ENCODE results near the gene TMEM204.

TMEM204 gene

GRCh38 chr16:1499756-1500464 lies 33.6 kb upstream of the TMEM204 start:
- no peak for DNase-seq (ENCODE audit: low spot score)
- in situ Hi-C loops (cut with MboI; ENCODE audit: low sequenced_read_pairs, unreplicated experiment): no loop called here
- TF ChIP-seq, protein P1, sequence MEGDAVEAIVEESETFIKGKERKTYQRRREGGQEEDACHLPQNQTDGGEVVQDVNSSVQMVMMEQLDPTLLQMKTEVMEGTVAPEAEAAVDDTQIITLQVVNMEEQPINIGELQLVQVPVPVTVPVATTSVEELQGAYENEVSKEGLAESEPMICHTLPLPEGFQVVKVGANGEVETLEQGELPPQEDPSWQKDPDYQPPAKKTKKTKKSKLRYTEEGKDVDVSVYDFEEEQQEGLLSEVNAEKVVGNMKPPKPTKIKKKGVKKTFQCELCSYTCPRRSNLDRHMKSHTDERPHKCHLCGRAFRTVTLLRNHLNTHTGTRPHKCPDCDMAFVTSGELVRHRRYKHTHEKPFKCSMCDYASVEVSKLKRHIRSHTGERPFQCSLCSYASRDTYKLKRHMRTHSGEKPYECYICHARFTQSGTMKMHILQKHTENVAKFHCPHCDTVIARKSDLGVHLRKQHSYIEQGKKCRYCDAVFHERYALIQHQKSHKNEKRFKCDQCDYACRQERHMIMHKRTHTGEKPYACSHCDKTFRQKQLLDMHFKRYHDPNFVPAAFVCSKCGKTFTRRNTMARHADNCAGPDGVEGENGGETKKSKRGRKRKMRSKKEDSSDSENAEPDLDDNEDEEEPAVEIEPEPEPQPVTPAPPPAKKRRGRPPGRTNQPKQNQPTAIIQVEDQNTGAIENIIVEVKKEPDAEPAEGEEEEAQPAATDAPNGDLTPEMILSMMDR (IDR thresholded peaks at IDR 0.05; ENCODE audit: borderline replicate concordance, control extremely low read depth, extremely low read depth, insufficient read depth, missing control alignments): no peak

DNA sequence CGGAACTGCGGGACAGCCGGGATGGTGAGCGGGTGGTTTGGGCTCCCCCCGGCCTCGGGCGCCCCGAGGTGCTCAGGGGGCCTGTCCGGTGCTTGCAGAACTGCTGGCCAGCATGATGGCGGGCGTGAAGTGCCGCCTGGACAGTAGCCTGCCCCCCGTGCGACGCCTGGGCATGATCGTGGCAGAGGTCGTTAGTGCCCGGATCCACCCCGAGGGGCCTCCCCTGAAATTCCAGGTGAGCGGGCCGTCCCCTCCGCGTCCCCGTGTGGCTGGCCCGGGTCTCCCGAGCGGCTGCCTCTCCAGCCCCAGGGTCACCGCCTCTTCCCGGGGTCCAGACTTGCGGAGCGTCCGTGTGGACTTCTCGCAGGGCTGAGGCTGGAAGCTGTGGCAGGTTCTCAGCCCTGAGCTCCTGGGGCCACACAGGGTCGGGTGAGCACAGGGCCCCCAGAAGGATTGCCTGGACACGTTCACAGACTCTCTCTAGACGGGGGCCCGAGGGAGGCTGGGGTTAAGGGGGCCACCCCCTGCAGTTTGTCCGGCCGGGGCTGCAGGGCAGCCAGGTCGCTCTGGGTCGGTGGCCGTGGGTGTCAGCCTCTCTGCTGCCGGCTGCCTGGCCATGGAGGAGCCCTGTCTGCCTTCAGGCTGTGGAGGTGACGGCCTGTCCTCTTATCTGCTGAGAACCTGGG lies 32.9 kb upstream of the TMEM204 start:
- in situ Hi-C loops (cut with MboI; ENCODE audit: low sequenced_read_pairs, unreplicated experiment): no loop called here
- no peak for DNase-seq (ENCODE audit: low spot score)
- TF ChIP-seq, protein P1 (IDR thresholded peaks at IDR 0.05; ENCODE audit: borderline replicate concordance, control extremely low read depth, extremely low read depth, insufficient read depth, missing control alignments): no peak

DNA sequence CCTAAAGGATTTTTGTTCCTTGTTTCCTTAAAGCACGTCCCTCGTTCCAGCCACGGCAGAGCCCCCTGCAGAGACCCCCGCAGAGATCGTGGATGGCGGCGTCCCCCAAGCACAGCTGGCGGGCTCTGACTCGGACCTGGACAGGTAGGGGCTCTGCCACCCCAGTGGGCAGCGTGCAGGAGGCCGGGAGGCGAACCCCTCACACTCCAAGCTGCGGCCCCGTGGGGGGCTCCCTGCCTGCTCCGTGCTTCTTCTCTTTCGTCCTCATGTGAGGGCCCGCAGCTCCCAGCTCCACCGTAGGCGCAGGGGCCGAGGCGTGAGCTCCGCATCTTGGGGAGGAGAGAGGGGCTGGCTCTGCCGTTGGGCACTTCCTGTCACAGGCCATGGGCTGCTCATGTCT lies 31.8 kb upstream of the TMEM204 start:
- in situ Hi-C loops (cut with MboI; ENCODE audit: low sequenced_read_pairs, unreplicated experiment): no loop called here
- DNase-seq (ENCODE audit: low spot score): no peak
- TF ChIP-seq, protein P1 (IDR thresholded peaks at IDR 0.05; ENCODE audit: borderline replicate concordance, control extremely low read depth, extremely low read depth, insufficient read depth, missing control alignments): no peak

GRCh38 chr16:1502092-1503004 lies 31.1 kb upstream of the TMEM204 start:
- DNase-seq (ENCODE audit: low spot score): no peak

DNA sequence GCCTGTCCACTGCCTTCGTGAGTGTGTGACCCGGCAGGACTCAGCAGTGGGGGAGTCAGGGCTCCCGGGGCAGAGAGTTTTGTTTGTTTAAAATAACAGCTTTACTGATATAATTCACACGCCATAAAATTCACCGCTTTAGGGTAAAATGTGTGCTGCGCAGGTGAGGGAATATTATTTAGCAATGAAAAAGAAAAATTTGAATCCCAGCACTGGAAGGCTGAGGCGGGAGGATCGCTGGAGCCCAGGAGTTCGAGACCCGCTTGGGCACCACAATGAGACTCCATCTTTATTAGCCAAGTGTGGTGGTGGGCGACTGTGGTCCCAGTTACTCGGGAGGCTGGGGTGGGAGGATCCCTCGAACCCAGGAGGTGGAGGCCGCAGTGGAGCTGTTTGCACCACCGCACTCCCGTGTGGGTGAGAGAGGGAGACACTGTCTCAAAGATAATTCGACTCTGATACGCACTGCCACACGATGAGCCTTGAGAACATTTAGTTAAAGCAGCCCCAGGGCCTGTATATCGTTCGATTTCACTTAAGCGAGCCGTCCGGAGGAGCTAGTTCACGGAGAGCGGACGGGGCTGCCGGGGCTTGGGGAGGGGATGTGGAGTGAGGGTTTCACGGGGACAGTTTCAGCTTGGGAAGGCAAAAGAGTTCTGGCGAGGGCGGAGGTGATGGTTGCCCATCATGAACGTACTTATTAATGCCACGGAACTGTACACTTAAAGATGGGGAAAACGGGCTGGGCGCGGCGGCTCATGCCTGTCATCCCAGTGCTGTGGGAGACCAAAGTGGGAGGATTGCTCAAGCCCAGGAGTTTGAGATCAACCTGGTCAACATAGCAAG lies 30.1 kb upstream of the TMEM204 start:
- in situ Hi-C loops (cut with MboI; ENCODE audit: low sequenced_read_pairs, unreplicated experiment): no loop called here
- TF ChIP-seq, protein P1 (IDR thresholded peaks at IDR 0.05; ENCODE audit: borderline replicate concordance, control extremely low read depth, extremely low read depth, insufficient read depth, missing control alignments): no peak
- no peak for DNase-seq (ENCODE audit: low spot score)

More at GRCh38 chr16:1502092-1503004, 31.1 kb upstream of the TMEM204 start:
- in situ Hi-C loops (cut with MboI; ENCODE audit: low sequenced_read_pairs, unreplicated experiment): no loop called here
- TF ChIP-seq, protein P1 (IDR thresholded peaks at IDR 0.05; ENCODE audit: borderline replicate concordance, control extremely low read depth, extremely low read depth, insufficient read depth, missing control alignments): no peak
